ENCODE measurements around the gene NLRP4. TPM values are rescaled to one million over a fixed set of nuclear protein-coding genes. Genes with fewer than 3 reads are reported as not detected.

The NLRP4 gene
- total RNA-seq, 1 donor from 2014 or later, result not detected

- peaks cover 8% of the 10 kb centered on the region for H3K27me3 ChIP-seq (ENCODE audit: low read depth)
- H3K36me3 ChIP-seq, result no peaks in the 10 kb centered on the region
- no peaks in the 10 kb centered on the region for H3K9me3 ChIP-seq
- H3K4me1 ChIP-seq, result no peaks in the 10 kb centered on the region
- DNase-seq, result no peak
- H3K4me3 ChIP-seq, result no peak overlapping the region
- no peak overlapping the region for H3K27ac ChIP-seq
- ATAC-seq, result no peak
- intact Hi-C loops (cut with DNase I), result no loop called here
- TF ChIP-seq CTCF (IDR thresholded peaks at IDR 0.05), result no peak
Observed at GRCh38 chr19:55882626-55883025, 46.3 kb downstream of the NLRP4 start.

GRCh38 chr19:55898911-55899310 lies 62.6 kb downstream of the NLRP4 start:
- Histone ChIP-seq H3K4me1 (no peaks in the 10 kb centered on the region), H3K27me3 (ENCODE audit: low read depth) (no peaks in the 10 kb centered on the region), H3K27ac (no peak overlapping the region), H3K9me3 (no peaks in the 10 kb centered on the region), H3K4me3 (no peak overlapping the region), H3K36me3 (no peaks in the 10 kb centered on the region)
- no peak for DNase-seq
- intact Hi-C loops (cut with DNase I), result no loop called here
- TF ChIP-seq CTCF (IDR thresholded peaks at IDR 0.05), result no peak
- ATAC-seq, result no peak

GRCh38 chr19:55901369-55902079 lies 65.2 kb downstream of the NLRP4 start:
- DNase-seq (no peak), ATAC-seq (no peak)
- Histone ChIP-seq H3K27ac (no peak overlapping the region), H3K36me3 (no peaks in the 10 kb centered on the region), H3K4me3 (no peak overlapping the region), H3K4me1 (no peaks in the 10 kb centered on the region), H3K27me3 (ENCODE audit: low read depth) (no peaks in the 10 kb centered on the region), H3K9me3 (no peaks in the 10 kb centered on the region)
- TF ChIP-seq CTCF (IDR thresholded peaks at IDR 0.05), result no peak
- intact Hi-C loops (cut with DNase I), result no loop called here

GRCh38 chr19:55902080-55902751 lies 65.9 kb downstream of the NLRP4 start:
- no peak for ATAC-seq
- H3K27ac ChIP-seq, result no peak overlapping the region
- TF ChIP-seq CTCF (IDR thresholded peaks at IDR 0.05), result no peak
- DNase-seq, result no peak
- no peaks in the 10 kb centered on the region for H3K9me3 ChIP-seq
- H3K4me3 ChIP-seq, result no peak overlapping the region
- H3K4me1 ChIP-seq, result no peaks in the 10 kb centered on the region
- H3K27me3 ChIP-seq (ENCODE audit: low read depth), result no peaks in the 10 kb centered on the region
- intact Hi-C loops (cut with DNase I), result no loop called here
- H3K36me3 ChIP-seq, result no peaks in the 10 kb centered on the region

- ATAC-seq, result no peak
Observed at GRCh38 chr19:55907286-55907685, 70.9 kb downstream of the NLRP4 start.

More at GRCh38 chr19:55907286-55907685, 70.9 kb downstream of the NLRP4 start:
- Histone ChIP-seq H3K27me3 (ENCODE audit: low read depth) (no peaks in the 10 kb centered on the region), H3K4me3 (no peak overlapping the region), H3K9me3 (no peaks in the 10 kb centered on the region), H3K27ac (no peak overlapping the region), H3K4me1 (no peaks in the 10 kb centered on the region), H3K36me3 (no peaks in the 10 kb centered on the region)
- intact Hi-C loops (cut with DNase I), result no loop called here
- TF ChIP-seq CTCF (IDR thresholded peaks at IDR 0.05), result no peak
- DNase-seq, result no peak
